ENCODE measurements around the gene KRT23. TPM values are rescaled to one million over a fixed set of nuclear protein-coding genes. Genes with fewer than 3 reads are reported as not detected.

KRT23 gene
- total RNA-seq, 1 experiment from 2014 or later = 19.0 TPM

GRCh38 chr17:40947929-40948328, 10.5 kb upstream of the KRT23 start:
- Histone ChIP-seq H4K20me1 (ENCODE audit: insufficient read depth) (no peaks in the 10 kb centered on the region), H3K9me2 (ENCODE audit: insufficient read depth) (no peaks in the 10 kb centered on the region), H3K79me2 (ENCODE audit: insufficient read depth, low read length) (no peaks in the 10 kb centered on the region), H3K36me3 (ENCODE audit: control insufficient read depth in 1 of 2, insufficient read depth in 2 of 2, low read length in 2 of 2) (0 out of 4 replicates have a peak, but pooled peaks cover 0 to 10% of the 10 kb centered on the region in 2 experiments), H3K27ac (ENCODE audit: low read depth, low read length) (peak overlapping the region; percentile 99; the same call in 1 of the 2 replicates), H3K4me3 (replicated peaks in 1 of 2; ENCODE audit: low read depth in 1 of 2, low read length in 2 of 2) (no peak overlapping the region), H3K9me3 (ENCODE audit: control insufficient read depth in 1 of 2, insufficient read depth in 1 of 2, low read depth in 1 of 2, low read length in 2 of 2) (peaks cover 0 to 4% of the 10 kb centered on the region in 2 experiments; a peak in 1 of 4 replicates), H3K27me3 (ENCODE audit: insufficient read depth, low read length) (no peaks in the 10 kb centered on the region), H2AFZ (ENCODE audit: low read depth, low read length, poor library complexity, severe bottlenecking) (no peak overlapping the region), H3K4me1 (ENCODE audit: control insufficient read depth in 1 of 2, insufficient read depth in 2 of 2, low read length in 2 of 2) (peaks cover 46 to 87% of the 10 kb centered on the region in 2 experiments), H3K4me2 (ENCODE audit: low read length) (no peak overlapping the region), H3K9ac (ENCODE audit: low read length) (no peak overlapping the region)
- ATAC-seq = no peak
- ChIA-PET CTCF (no interaction called here), RAD21 (ENCODE audit: low non-redundant PET in 1 of 2, low total read pairs in 2 of 2, uncharacterized antibody in 2 of 2, unreplicated experiment in 2 of 2) (no interaction called here), POLR2A (interaction anchor here (1.3 kb wide), 1 partner anchor 8 kb away, joined by 3 read pairs; no protein-coding TSS in a partner anchor)
- intact Hi-C loops (cut with micrococcal nuclease) = no loop called here
- BruUV-seq (replicated peaks) = no TSS peak
- DNase-seq (ENCODE audit: low read depth, low spot score) = no peak
- peak; percentile 49; the same call in 1 of the 2 replicates for TF ChIP-seq CBX3 (IDR thresholded peaks at IDR 0.05; ENCODE audit: low read depth)
- no peak for TF ChIP-seq POLR2A (IDR thresholded peaks at IDR 0.05; ENCODE audit: borderline replicate concordance, extremely low read depth, insufficient read depth, insufficient read length)
- peak; percentile 44 for TF ChIP-seq MAX (IDR thresholded peaks at IDR 0.05)

- peaks cover 25 to 65% of the 10 kb centered on the region in 2 experiments for H3K4me1 ChIP-seq (ENCODE audit: control insufficient read depth in 1 of 2, insufficient read depth in 2 of 2, low read length in 2 of 2)
- peak overlapping the region; percentile 9; the same call in 1 of the 2 replicates for H3K4me2 ChIP-seq (ENCODE audit: low read length)
- no peaks in the 10 kb centered on the region for H3K9me2 ChIP-seq (ENCODE audit: insufficient read depth)
- no peak overlapping the region for H3K27ac ChIP-seq (ENCODE audit: low read depth, low read length)
- no peak overlapping the region for H3K4me3 ChIP-seq (replicated peaks in 1 of 2; ENCODE audit: low read depth in 1 of 2, low read length in 2 of 2)
- H3K36me3 ChIP-seq (ENCODE audit: control insufficient read depth in 1 of 2, insufficient read depth in 2 of 2, low read length in 2 of 2) = 0 out of 4 replicates have a peak, but pooled peaks cover 0 to 10% of the 10 kb centered on the region in 2 experiments
- no peaks in the 10 kb centered on the region for H3K27me3 ChIP-seq (ENCODE audit: insufficient read depth, low read length)
- 0 out of 2 replicates have a peak overlapping the region, but pooled peaks have one; percentile 21 for H3K9ac ChIP-seq (ENCODE audit: low read length)
- peaks cover 0 to 4% of the 10 kb centered on the region in 2 experiments; a peak in 1 of 4 replicates for H3K9me3 ChIP-seq (ENCODE audit: control insufficient read depth in 1 of 2, insufficient read depth in 1 of 2, low read depth in 1 of 2, low read length in 2 of 2)
- ChIA-PET RAD21 (ENCODE audit: low non-redundant PET in 1 of 2, low total read pairs in 2 of 2, uncharacterized antibody in 2 of 2, unreplicated experiment in 2 of 2) (no interaction called here), POLR2A (no interaction called here), CTCF (no interaction called here)
- H2AFZ ChIP-seq (ENCODE audit: low read depth, low read length, poor library complexity, severe bottlenecking) = no peak overlapping the region
- intact Hi-C loops (cut with micrococcal nuclease) = no loop called here
- DNase-seq (ENCODE audit: low read depth, low spot score) = no peak
- BruUV-seq (replicated peaks) = no TSS peak
- no peaks in the 10 kb centered on the region for H4K20me1 ChIP-seq (ENCODE audit: insufficient read depth)
- H3K79me2 ChIP-seq (ENCODE audit: insufficient read depth, low read length) = no peaks in the 10 kb centered on the region
- ATAC-seq = no peak
- TF ChIP-seq ELF1 (IDR thresholded peaks at IDR 0.05; ENCODE audit: borderline replicate concordance, low read depth) (no peak), FOSL1 (IDR thresholded peaks at IDR 0.05; ENCODE audit: low read depth) (no peak), EZH2 (IDR thresholded peaks at IDR 0.05) (no peak), EGR1 (IDR thresholded peaks at IDR 0.05; ENCODE audit: low read depth) (no peak), RAD21 (IDR thresholded peaks at IDR 0.05; ENCODE audit: low read depth) (no peak), JUND (IDR thresholded peaks at IDR 0.05) (no peak), ZNF274 (IDR thresholded peaks at IDR 0.05; ENCODE audit: low read depth, low read length) (no peak), MAX (IDR thresholded peaks at IDR 0.05) (no peak), ATF3 (IDR thresholded peaks at IDR 0.05) (no peak), POLR2AphosphoS5 (IDR thresholded peaks at IDR 0.05; ENCODE audit: low read depth, low read length) (no peak), REST (IDR thresholded peaks at IDR 0.05; ENCODE audit: low read depth) (no peak), TCF7L2 (IDR thresholded peaks at IDR 0.05; ENCODE audit: borderline replicate concordance, extremely low read depth, insufficient read depth, insufficient read length) (no peak), SP1 (IDR thresholded peaks at IDR 0.05; ENCODE audit: low read depth) (no peak), CBX3 (IDR thresholded peaks at IDR 0.05; ENCODE audit: low read depth) (no peak), POLR2A (IDR thresholded peaks at IDR 0.05; ENCODE audit: borderline replicate concordance, extremely low read depth, insufficient read depth, insufficient read length) (no peak)
These were observed 8.0 kb upstream of the KRT23 start for GRCh38 chr17:40945414-40945813.

Data from HCT116 (cell line).